Vagina (tissue), 2 donors: ENCODE data around the gene LRCH1. TPM values are rescaled to one million over a fixed set of nuclear protein-coding genes. Genes with fewer than 3 reads are reported as not detected.

Experiments
- DNase-seq, 2 donors: peaks; one replicate each; pipeline ENCODE4 v3.0.0-alpha.2; 2017; ENCODE audit errors: extremely low spot score in 2 of 2
- H3K27ac ChIP-seq: fragments of 200-600 bp; sonication (generic); one replicate; pipeline ENCODE4 v1.5.1; 2019
- H3K27me3 ChIP-seq: fragments of 200-600 bp; sonication (generic); one replicate; pipeline ENCODE4 v1.5.1; 2019
- H3K36me3 ChIP-seq, 2 donors: fragments of 200-600 bp; sonication (generic); one replicate each; pipeline ENCODE4 v1.5.1; 2017 to 2019
- H3K4me1 ChIP-seq: fragments of 200-600 bp; sonication (generic); one replicate; pipeline ENCODE4 v1.5.1; 2019
- H3K4me3 ChIP-seq, 2 donors: fragments of 200-600 bp; sonication (generic); 1 replicate in 1 of 2; 2 replicates in 1 of 2; pipeline ENCODE4 v1.5.1; 2016 to 2019
- H3K9me3 ChIP-seq: fragments of 200-600 bp; sonication (generic); one replicate; pipeline ENCODE4 v1.5.1; 2019
- POLR2A ChIP-seq, 2 donors: fragments of 450-650 bp; IDR thresholded peaks; one replicate each; pipeline ENCODE4 v1.6.1; 2017; ENCODE audit warnings: antibody characterized with exemption in 2 of 2, mild to moderate bottlenecking in 2 of 2, moderate library complexity in 2 of 2
- POLR2AphosphoS5 ChIP-seq, 2 donors: sonication (generic); formaldehyde crosslinking; IDR thresholded peaks; one replicate each; pipeline ENCODE4 v1.9.0; 2017; ENCODE audit warnings: antibody characterized with exemption in 2 of 2, mild to moderate bottlenecking in 2 of 2, low read depth in 1 of 2; ENCODE audit not compliant: insufficient read depth in 1 of 2
- intact Hi-C: fragments of 100-400 bp; cut with DNase I; formaldehyde crosslinking; loops from one replicate; pipeline ENCODE4 v1.15.1; 2023
- total RNA-seq: library from RNA; depleted of rRNA; stranded (reverse); fragments of >200 nt; gene quantifications from one replicate; pipeline ENCODE4 v1.2.3, GENCODE V29; 2016
- TF ChIP-seq, protein P1 (sequence below), 3 experiments: fragments of 450-650 bp in 2 of 3; fragments of 200-600 bp in 1 of 3; sonication (generic) in 1 of 3; IDR thresholded peaks; one replicate each; pipeline ENCODE4 v1.5.1; 2017 to 2019; ENCODE audit warnings: antibody characterized with exemption in 3 of 3, mild to moderate bottlenecking in 2 of 3, moderate library complexity in 2 of 3

Gene LRCH1
- total RNA-seq, 1 donor from 2014 or later = 21.4 TPM

DNA sequence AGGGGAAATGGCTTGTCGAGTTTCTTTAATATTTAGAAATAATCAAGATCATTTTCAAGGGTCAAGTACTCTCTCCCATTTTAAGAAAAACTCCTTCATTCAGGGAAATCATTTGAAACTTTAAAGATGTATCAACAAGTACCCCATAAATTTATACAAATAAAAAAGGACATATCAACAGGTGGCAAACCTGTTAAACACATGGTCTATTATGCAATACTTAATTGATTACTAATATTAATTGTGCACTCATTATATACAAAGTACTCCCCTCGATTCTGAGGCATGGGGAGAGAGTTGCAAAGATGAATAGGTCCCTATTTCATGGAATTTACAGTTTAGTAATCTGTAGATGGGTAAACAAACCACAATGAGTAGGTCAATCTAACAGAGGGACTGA lies 2.1 kb upstream of the LRCH1 start:
- no peaks in the 10 kb centered on the region for H3K27me3 ChIP-seq
- intact Hi-C loops = loop anchor here (5.0 to 10.0 kb wide), 2 partner anchors 56 to 171 kb away; no protein-coding TSS in a partner anchor

DNA sequence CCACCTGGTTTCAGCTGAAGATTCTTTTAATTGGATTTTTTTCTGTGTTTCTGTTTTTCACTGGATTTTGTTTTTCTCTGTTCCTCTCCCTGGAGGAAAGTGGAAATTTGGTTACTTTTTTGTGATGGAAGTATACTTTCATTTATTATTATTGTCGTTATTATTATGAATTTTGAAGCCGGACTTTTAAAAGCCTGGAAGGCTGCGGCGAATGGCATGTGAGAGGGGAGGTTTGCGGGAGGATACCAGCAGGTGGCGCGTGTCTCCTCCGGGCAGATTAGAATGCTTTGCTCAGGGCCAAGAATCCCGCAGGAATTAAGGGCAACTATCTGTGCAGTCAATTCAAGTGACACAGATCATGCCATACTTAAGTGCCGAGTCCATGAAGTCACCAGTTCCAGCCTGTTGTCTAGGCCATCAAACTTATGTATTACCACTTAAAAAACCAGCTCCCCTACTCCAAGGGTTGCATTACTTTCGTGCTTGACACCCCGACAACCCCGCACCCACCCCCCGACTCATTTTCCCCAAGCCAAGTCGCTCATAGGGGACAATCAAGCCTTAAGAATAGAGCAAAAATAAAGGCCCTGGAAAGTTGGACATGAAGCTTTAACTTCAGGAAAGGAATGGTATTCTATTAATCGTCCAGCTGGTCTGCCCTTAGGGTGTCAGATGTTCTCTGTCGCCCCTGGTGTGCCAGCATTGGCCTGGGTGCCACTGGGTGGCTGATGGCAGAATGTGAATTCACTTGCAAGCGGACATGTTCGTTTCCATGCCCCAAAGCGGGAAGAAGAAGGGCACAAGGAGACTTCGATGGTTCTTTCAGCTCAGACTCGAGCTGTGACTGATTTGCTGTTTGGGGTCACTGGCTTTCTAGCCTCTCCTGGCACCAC lies 1.3 kb upstream of the LRCH1 start:
- Histone ChIP-seq H3K27me3 (no peaks in the 10 kb centered on the region), H3K9me3 (no peaks in the 10 kb centered on the region), H3K27ac (peak overlapping the region; percentile 97), H3K4me1 (peaks cover 27% of the 10 kb centered on the region), H3K4me3 (peak overlapping the region; percentile 74 to 99), H3K36me3 (no peaks in the 10 kb centered on the region)
- no peak for DNase-seq
- TF ChIP-seq POLR2AphosphoS5 (IDR thresholded peaks at IDR 0.05; ENCODE audit: insufficient read depth in 1 of 2, low read depth in 1 of 2) (peak in 1 of 2 donors; percentile 51), POLR2A (IDR thresholded peaks at IDR 0.05) (no peak)
- TF ChIP-seq, protein P1, sequence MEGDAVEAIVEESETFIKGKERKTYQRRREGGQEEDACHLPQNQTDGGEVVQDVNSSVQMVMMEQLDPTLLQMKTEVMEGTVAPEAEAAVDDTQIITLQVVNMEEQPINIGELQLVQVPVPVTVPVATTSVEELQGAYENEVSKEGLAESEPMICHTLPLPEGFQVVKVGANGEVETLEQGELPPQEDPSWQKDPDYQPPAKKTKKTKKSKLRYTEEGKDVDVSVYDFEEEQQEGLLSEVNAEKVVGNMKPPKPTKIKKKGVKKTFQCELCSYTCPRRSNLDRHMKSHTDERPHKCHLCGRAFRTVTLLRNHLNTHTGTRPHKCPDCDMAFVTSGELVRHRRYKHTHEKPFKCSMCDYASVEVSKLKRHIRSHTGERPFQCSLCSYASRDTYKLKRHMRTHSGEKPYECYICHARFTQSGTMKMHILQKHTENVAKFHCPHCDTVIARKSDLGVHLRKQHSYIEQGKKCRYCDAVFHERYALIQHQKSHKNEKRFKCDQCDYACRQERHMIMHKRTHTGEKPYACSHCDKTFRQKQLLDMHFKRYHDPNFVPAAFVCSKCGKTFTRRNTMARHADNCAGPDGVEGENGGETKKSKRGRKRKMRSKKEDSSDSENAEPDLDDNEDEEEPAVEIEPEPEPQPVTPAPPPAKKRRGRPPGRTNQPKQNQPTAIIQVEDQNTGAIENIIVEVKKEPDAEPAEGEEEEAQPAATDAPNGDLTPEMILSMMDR (IDR thresholded peaks at IDR 0.05) = peak; percentile 37 to 84 (median 82)
- intact Hi-C loops = loop anchor here (5.0 to 10.0 kb wide), 2 partner anchors 57 to 171 kb away; no protein-coding TSS in a partner anchor

More for the DNA sequence above, 2.1 kb upstream of the LRCH1 start:
- H3K27ac ChIP-seq = no peak overlapping the region
- no peaks in the 10 kb centered on the region for H3K9me3 ChIP-seq
- H3K4me1 ChIP-seq = peaks cover 23% of the 10 kb centered on the region
- no peak for DNase-seq
- TF ChIP-seq POLR2A (IDR thresholded peaks at IDR 0.05) (no peak), POLR2AphosphoS5 (IDR thresholded peaks at IDR 0.05; ENCODE audit: insufficient read depth in 1 of 2, low read depth in 1 of 2) (no peak)
- TF ChIP-seq, protein P1 (IDR thresholded peaks at IDR 0.05) = no peak
- H3K36me3 ChIP-seq = no peaks in the 10 kb centered on the region
- no peak overlapping the region for H3K4me3 ChIP-seq

- Histone ChIP-seq H3K27ac (peak overlapping the region; percentile 97), H3K4me3 (peak overlapping the region; percentile 74 to 99)
Measured at GRCh38 chr13:46552303-46552682, 677 bp upstream of the LRCH1 start.

DNA sequence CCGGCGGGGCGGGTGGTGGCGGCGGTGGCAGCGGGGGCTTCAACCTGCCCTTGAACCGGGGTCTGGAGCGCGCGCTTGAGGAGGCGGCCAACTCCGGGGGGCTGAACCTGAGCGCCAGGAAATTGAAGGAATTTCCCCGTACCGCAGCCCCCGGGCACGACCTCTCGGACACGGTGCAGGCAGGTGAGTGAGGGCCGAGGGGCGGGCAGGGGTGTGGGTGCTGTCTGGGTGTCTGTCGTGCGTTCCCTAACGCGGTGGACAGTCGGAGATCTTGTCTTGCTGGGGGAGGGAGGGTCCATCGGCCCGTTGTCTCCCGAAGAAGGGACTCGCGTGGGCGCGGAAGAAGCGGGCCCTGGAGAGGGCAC lies 533 bp downstream of the LRCH1 start:
- TF ChIP-seq, protein P1 (IDR thresholded peaks at IDR 0.05) = no peak
- no peak for TF ChIP-seq POLR2AphosphoS5 (IDR thresholded peaks at IDR 0.05; ENCODE audit: insufficient read depth in 1 of 2, low read depth in 1 of 2)
- TF ChIP-seq POLR2A (IDR thresholded peaks at IDR 0.05) = no peak
- Histone ChIP-seq H3K27me3 (no peaks in the 10 kb centered on the region), H3K4me3 (peak overlapping the region; percentile 74 to 99), H3K36me3 (no peaks in the 10 kb centered on the region), H3K27ac (peak overlapping the region; percentile 97), H3K4me1 (peaks cover 27% of the 10 kb centered on the region), H3K9me3 (no peaks in the 10 kb centered on the region)
- DNase-seq = no peak
- intact Hi-C loops = loop anchor here (5.0 to 10.0 kb wide), 2 partner anchors 59 to 169 kb away; no protein-coding TSS in a partner anchor

More at GRCh38 chr13:46552303-46552682, 677 bp upstream of the LRCH1 start:
- no peak for DNase-seq
- H3K27me3 ChIP-seq = no peaks in the 10 kb centered on the region
- TF ChIP-seq, protein P1 (IDR thresholded peaks at IDR 0.05) = no peak
- no peak for TF ChIP-seq POLR2A (IDR thresholded peaks at IDR 0.05)
- no peak for TF ChIP-seq POLR2AphosphoS5 (IDR thresholded peaks at IDR 0.05; ENCODE audit: insufficient read depth in 1 of 2, low read depth in 1 of 2)
- no peaks in the 10 kb centered on the region for H3K9me3 ChIP-seq
- no peaks in the 10 kb centered on the region for H3K36me3 ChIP-seq
- H3K4me1 ChIP-seq = peaks cover 27% of the 10 kb centered on the region
- intact Hi-C loops = loop anchor here (5.0 to 10.0 kb wide), 2 partner anchors 57 to 170 kb away; no protein-coding TSS in a partner anchor
